H9 (cell line): ENCODE measurements around the gene SLC4A5. TPM values are rescaled to one million over a fixed set of nuclear protein-coding genes. Genes with fewer than 3 reads are reported as not detected.
A peak's percentile ranks its signal among the peaks of the same experiment; 100 is the strongest.

Experiments
- DNase-seq: peaks from one replicate; pipeline ENCODE4 v3.0.0-alpha.2; 2017
- H2AFZ ChIP-seq: one replicate; pipeline ENCODE4 v1.6.1; 2013; ENCODE audit warnings: mild to moderate bottlenecking, low read length, control low read depth, moderate library complexity
- H2AK5ac ChIP-seq: 2 replicates; pipeline ENCODE4 v1.6.1; 2013; ENCODE audit warnings: low read length, control low read depth, mixed read lengths; ENCODE audit not compliant: insufficient read length
- H2BK120ac ChIP-seq: one replicate; pipeline ENCODE4 v1.6.1; 2013; ENCODE audit warnings: low read depth, mild to moderate bottlenecking, low read length, control low read depth, inconsistent platforms; ENCODE audit not compliant: poor library complexity, severe bottlenecking
- H2BK12ac ChIP-seq: 2 replicates; pipeline ENCODE4 v1.6.1; 2013; ENCODE audit warnings: low read length, control low read depth, mixed read lengths, low read depth; ENCODE audit not compliant: insufficient read length
- H2BK15ac ChIP-seq: 2 replicates; pipeline ENCODE4 v1.6.1; 2013; ENCODE audit warnings: low read depth, low read length, control low read depth
- H2BK20ac ChIP-seq: one replicate; pipeline ENCODE4 v1.6.1; 2013; ENCODE audit warnings: low read depth, mild to moderate bottlenecking, low read length, control low read depth, inconsistent platforms; ENCODE audit not compliant: poor library complexity, severe bottlenecking
- H2BK5ac ChIP-seq: 2 replicates; pipeline ENCODE4 v1.6.1; 2013; ENCODE audit warnings: low read length, control low read depth, mixed read lengths; ENCODE audit not compliant: insufficient read length
- H3K14ac ChIP-seq: 2 replicates; pipeline ENCODE4 v1.6.1; 2013; ENCODE audit warnings: low read length, control low read depth; ENCODE audit not compliant: insufficient read depth
- H3K18ac ChIP-seq: 2 replicates; pipeline ENCODE4 v1.6.1; 2013; ENCODE audit warnings: low read depth, mild to moderate bottlenecking, mixed read lengths, low read length, control low read depth; ENCODE audit not compliant: insufficient read length
- H3K23ac ChIP-seq: 2 replicates; pipeline ENCODE4 v1.6.1; 2013; ENCODE audit warnings: low read length, control low read depth, mixed read lengths, low read depth; ENCODE audit not compliant: insufficient read length
- H3K23me2 ChIP-seq: 2 replicates; pipeline ENCODE4 v1.6.1; 2013; ENCODE audit warnings: low read depth, mild to moderate bottlenecking, mixed read lengths, low read length, control low read depth; ENCODE audit not compliant: insufficient read length, poor library complexity, severe bottlenecking
- H3K27ac ChIP-seq: 2 replicates; pipeline ENCODE4 v1.5.1; 2013; ENCODE audit warnings: low read length, control low read depth, mixed read lengths, low read depth; ENCODE audit not compliant: insufficient read length
- H3K27me3 ChIP-seq: 2 replicates; pipeline ENCODE4 v1.6.1; 2013; ENCODE audit warnings: low read length, control low read depth, inconsistent platforms; ENCODE audit not compliant: insufficient read depth
- H3K4ac ChIP-seq: 2 replicates; pipeline ENCODE4 v1.6.1; 2013; ENCODE audit warnings: low read depth, mild to moderate bottlenecking, control low read depth, inconsistent platforms, low read length, moderate library complexity
- H3K4me1 ChIP-seq: 2 replicates; pipeline ENCODE4 v1.6.1; 2013; ENCODE audit warnings: low read length, control low read depth, inconsistent platforms; ENCODE audit not compliant: insufficient read depth
- H3K4me2 ChIP-seq: 2 replicates; pipeline ENCODE4 v1.6.1; 2013; ENCODE audit warnings: low read length, control low read depth, mixed read lengths; ENCODE audit not compliant: insufficient read length, insufficient read depth
- H3K56ac ChIP-seq: 2 replicates; pipeline ENCODE4 v1.6.1; 2013; ENCODE audit warnings: low read depth, mild to moderate bottlenecking, mixed read lengths, low read length, control low read depth; ENCODE audit not compliant: insufficient read length
- H3K79me1 ChIP-seq: 2 replicates; pipeline ENCODE4 v1.6.1; 2013; ENCODE audit warnings: low read depth, mild to moderate bottlenecking, moderate library complexity, low read length, control low read depth, inconsistent platforms; ENCODE audit not compliant: insufficient read depth, poor library complexity, severe bottlenecking
- H3K79me2 ChIP-seq: 2 replicates; pipeline ENCODE4 v1.6.1; 2013; ENCODE audit warnings: low read length, control low read depth, inconsistent platforms; ENCODE audit not compliant: insufficient read depth
- H3K9ac ChIP-seq: 2 replicates; pipeline ENCODE4 v1.6.1; 2013; ENCODE audit warnings: low read length, control low read depth, mixed read lengths; ENCODE audit not compliant: insufficient read length; ENCODE audit errors: extremely low read depth
- H3K9me3 ChIP-seq: one replicate; pipeline ENCODE4 v1.6.1; 2013; ENCODE audit warnings: low read depth, low read length, inconsistent platforms; ENCODE audit not compliant: control insufficient read depth
- H3T11ph ChIP-seq: one replicate; pipeline ENCODE4 v1.6.1; 2013; ENCODE audit warnings: mild to moderate bottlenecking, low read length, control low read depth, inconsistent platforms
- H4K20me1 ChIP-seq: one replicate; pipeline ENCODE4 v1.6.1; 2013; ENCODE audit not compliant: control insufficient read depth, insufficient read length, insufficient read depth
- H4K5ac ChIP-seq: 2 replicates; pipeline ENCODE4 v1.6.1; 2013; ENCODE audit warnings: low read depth, mild to moderate bottlenecking, mixed read lengths, low read length, control low read depth; ENCODE audit not compliant: insufficient read length
- H4K8ac ChIP-seq: replicated peaks from 2 replicates; pipeline ENCODE4 v1.6.1; 2013; ENCODE audit warnings: low read length, control low read depth, mixed read lengths, low read depth; ENCODE audit not compliant: insufficient read length
- H4K91ac ChIP-seq: 2 replicates; pipeline ENCODE4 v1.6.1; 2013; ENCODE audit warnings: low read depth, mild to moderate bottlenecking, moderate library complexity, mixed read lengths, low read length, control low read depth; ENCODE audit not compliant: insufficient read length
- H3K27ac Mint-ChIP-seq, 3 experiments: 2 replicates in 2 of 3; 3 replicates in 1 of 3; pipeline ENCODE4 v1.8.0; 2020 to 2021; ENCODE audit warnings: mixed read lengths in 3 of 3, mild to moderate bottlenecking in 1 of 3, moderate library complexity in 1 of 3
- H3K27me3 Mint-ChIP-seq: 2 replicates; pipeline ENCODE4 v1.8.0; 2021; ENCODE audit warnings: low read depth, mild to moderate bottlenecking, moderate library complexity, mixed read lengths
- H3K36me3 Mint-ChIP-seq, 3 experiments: 2 replicates in 2 of 3; 3 replicates in 1 of 3; pipeline ENCODE4 v1.8.0; 2020 to 2021; ENCODE audit warnings: low read depth in 3 of 3, mixed read lengths in 3 of 3; ENCODE audit not compliant: insufficient read depth in 1 of 3
- H3K4me1 Mint-ChIP-seq, 2 experiments: 2 replicates each; pipeline ENCODE4 v1.8.0; 2020; ENCODE audit warnings: mixed read lengths in 2 of 2
- H3K4me3 Mint-ChIP-seq, 2 experiments: 2 replicates in 1 of 2; 3 replicates in 1 of 2; pipeline ENCODE4 v1.8.0; 2020 to 2021; ENCODE audit warnings: mild to moderate bottlenecking in 2 of 2, mixed read lengths in 2 of 2, moderate library complexity in 1 of 2
- H3K9me3 Mint-ChIP-seq, 2 experiments: 2 replicates in 1 of 2; 3 replicates in 1 of 2; pipeline ENCODE4 v1.8.0; 2020; ENCODE audit warnings: mild to moderate bottlenecking in 2 of 2, mixed read lengths in 2 of 2, moderate library complexity in 1 of 2
- CTCF ChIP-seq: fragments of 200-600 bp; sonication (generic); conservative IDR thresholded peaks from 3 replicates; pipeline ENCODE4 v1.8.0; 2021; ENCODE audit warnings: antibody characterized with exemption, mild to moderate bottlenecking
- WGBS: extraction: QIAGEN DNeasy Blood & Tissue Kit; methylation state at CpG from one replicate; pipeline ENCODE4 v1.1.7; 2013; ENCODE audit warnings: missing lambda C conversion rate, low lambda C conversion rate, mixed read lengths; ENCODE audit not compliant: insufficient read length; ENCODE audit errors: extremely low coverage; 5-methylcytosine and 5-hydroxymethylcytosine counted together
- total RNA-seq: library from RNA; stranded (reverse); gene quantifications from 2 replicates; pipeline ENCODE4 v1.2.1, GENCODE V29; 2021

The SLC4A5 gene
- total RNA-seq, 1 experiment from 2014 or later: 0.50 TPM

GRCh38 chr2:74227646-74228045 lies 115.6 kb downstream of the SLC4A5 start:
- H2AK5ac ChIP-seq: no peak overlapping the region
- H4K20me1 ChIP-seq: no peaks in the 10 kb centered on the region
- H3K4me2 ChIP-seq: no peak overlapping the region
- H3K9me3 Mint-ChIP-seq: no peaks in the 10 kb centered on the region
- H3T11ph ChIP-seq: no peak overlapping the region
- peaks cover 20% of the 10 kb centered on the region for H3K27me3 Mint-ChIP-seq
- peaks cover 0 to 4% (median 0%) of the 10 kb centered on the region in 3 experiments; a peak in 1 of 7 replicates for H3K36me3 Mint-ChIP-seq
- no peak overlapping the region for H2AFZ ChIP-seq
- no peak overlapping the region for H2BK5ac ChIP-seq
- no peaks in the 10 kb centered on the region for H3K27me3 ChIP-seq
- no peak overlapping the region for H3K23ac ChIP-seq
- no peak overlapping the region for H2BK20ac ChIP-seq
- no peak overlapping the region for H4K91ac ChIP-seq
- H3K4me3 Mint-ChIP-seq: no peak overlapping the region
- H2BK15ac ChIP-seq: no peak overlapping the region
- no peak overlapping the region; the same call in 1 of the 2 replicates for H3K14ac ChIP-seq
- H3K4me1 ChIP-seq: no peaks in the 10 kb centered on the region
- H3K56ac ChIP-seq: no peak overlapping the region
- no peak overlapping the region for H4K5ac ChIP-seq
- H3K9ac ChIP-seq: no peak overlapping the region
- no peaks in the 10 kb centered on the region for H3K79me2 ChIP-seq
- no peak overlapping the region for H4K8ac ChIP-seq
- peak; percentile 61 for DNase-seq
- no peak overlapping the region for H2BK120ac ChIP-seq
- no peak overlapping the region for H3K27ac Mint-ChIP-seq
- no CpG with 5 or more reads among the region's 5 CpGs for WGBS
- no peaks in the 10 kb centered on the region for H3K79me1 ChIP-seq
- no peak overlapping the region for H3K18ac ChIP-seq
- H3K4me1 Mint-ChIP-seq: peaks cover 9 to 19% of the 10 kb centered on the region in 2 experiments
- no peak overlapping the region for H3K4ac ChIP-seq
- no peak overlapping the region for H3K27ac ChIP-seq
- H3K23me2 ChIP-seq: no peaks in the 10 kb centered on the region
- H3K9me3 ChIP-seq: no peaks in the 10 kb centered on the region
- TF ChIP-seq CTCF: peak; percentile 37
- H2BK12ac ChIP-seq: no peak overlapping the region
